GM23248 (cell line): Measurements from ENCODE around the gene SLC37A1. TPM values are rescaled to one million over a fixed set of nuclear protein-coding genes. Genes with fewer than 3 reads are reported as not detected.

Experiments used
- DNase-seq: peaks from one replicate; pipeline ENCODE4 v3.0.0-alpha.2; 2015
- H2AFZ ChIP-seq: fragments of 200-600 bp; sonication (generic); 2 replicates; pipeline ENCODE4 v1.6.1; 2016; ENCODE audit warnings: antibody characterized with exemption
- H3F3A ChIP-seq: fragments of 200-600 bp; sonication (generic); 2 replicates; pipeline ENCODE4 v1.6.1; 2016; ENCODE audit warnings: mild to moderate bottlenecking, antibody characterized with exemption, mixed run types; ENCODE audit not compliant: insufficient read depth
- H3K27ac ChIP-seq: fragments of 200-600 bp; sonication (generic); 2 replicates; pipeline ENCODE4 v1.5.1; 2016; ENCODE audit warnings: mild to moderate bottlenecking
- H3K27me3 ChIP-seq: fragments of 200-600 bp; sonication (generic); replicated peaks from 2 replicates; pipeline ENCODE4 v1.6.1; 2016; ENCODE audit warnings: mild to moderate bottlenecking; ENCODE audit not compliant: insufficient read depth
- H3K36me3 ChIP-seq: fragments of 200-600 bp; sonication (generic); 2 replicates; pipeline ENCODE4 v1.6.1; 2016; ENCODE audit warnings: low read depth, mild to moderate bottlenecking
- H3K4me1 ChIP-seq: fragments of 200-600 bp; sonication (generic); 2 replicates; pipeline ENCODE4 v1.6.1; 2016; ENCODE audit warnings: mild to moderate bottlenecking; ENCODE audit not compliant: insufficient read depth
- H3K4me2 ChIP-seq: fragments of 200-600 bp; sonication (generic); one replicate; pipeline ENCODE4 v1.6.1; 2016; ENCODE audit warnings: mild to moderate bottlenecking; ENCODE audit not compliant: unreplicated experiment
- H3K4me3 ChIP-seq: fragments of 200-600 bp; sonication (generic); 2 replicates; pipeline ENCODE4 v1.5.1; 2016; ENCODE audit warnings: mild to moderate bottlenecking
- H3K79me2 ChIP-seq: fragments of 200-600 bp; sonication (generic); 2 replicates; pipeline ENCODE4 v1.6.1; 2016; ENCODE audit warnings: mild to moderate bottlenecking; ENCODE audit not compliant: insufficient read depth
- H3K9ac ChIP-seq: fragments of 200-600 bp; sonication (generic); 2 replicates; pipeline ENCODE4 v1.6.1; 2016; ENCODE audit warnings: mild to moderate bottlenecking
- H3K9me2 ChIP-seq: fragments of 200-600 bp; sonication (generic); 2 replicates; pipeline ENCODE4 v1.6.1; 2016; ENCODE audit warnings: mixed run types, mild to moderate bottlenecking, moderate library complexity; ENCODE audit not compliant: insufficient read depth
- H3K9me3 ChIP-seq: fragments of 200-600 bp; sonication (generic); one replicate; pipeline ENCODE4 v1.6.1; 2017; ENCODE audit warnings: low read depth
- H4K20me1 ChIP-seq: fragments of 200-600 bp; sonication (generic); 2 replicates; pipeline ENCODE4 v1.6.0; 2016; ENCODE audit not compliant: insufficient read depth
- EZH2 ChIP-seq: fragments of 200-600 bp; sonication (generic); IDR thresholded peaks from 2 replicates; pipeline ENCODE4 v1.6.1; 2018; ENCODE audit warnings: antibody characterized with exemption, mild to moderate bottlenecking; ENCODE audit not compliant: insufficient read depth, poor library complexity, severe bottlenecking
- EZH2phosphoT487 ChIP-seq: fragments of 200-600 bp; sonication (generic); IDR thresholded peaks from 2 replicates; pipeline ENCODE4 v1.6.1; 2018; ENCODE audit warnings: antibody characterized with exemption, moderate library complexity, mild to moderate bottlenecking, low read depth; ENCODE audit not compliant: insufficient read depth
- WGBS, 2 experiments: methylation state at CpG; one replicate each; pipeline ENCODE4 v1.1.6; 2015 to 2017; ENCODE audit warnings: low lambda C conversion rate in 2 of 2, low coverage in 1 of 2; ENCODE audit errors: missing lambda C conversion rate in 2 of 2; 5-methylcytosine and 5-hydroxymethylcytosine counted together
- in situ Hi-C: fragments of 300-500 bp; cut with MboI; formaldehyde crosslinking; loops from 2 replicates; pipeline ENCODE4 v1.15.0; 2020
- polyA plus RNA-seq: library from polyadenylated mRNA; unstranded; fragments of >200 nt; fragmentation: Nextera tagmentation; extraction: Ambion mirVana; gene quantifications from 2 replicates; pipeline ENCODE4 v1.2.1, GENCODE V29; 2016
- total RNA-seq: library from RNA; depleted of rRNA; stranded (reverse); fragments of >200 nt; shearing (Covaris generic); gene quantifications from 2 replicates; pipeline ENCODE4 v1.2.3, GENCODE V29; 2014

SLC37A1 gene
- total and polyA plus RNA-seq, 2 experiments from 2014 or later: not detected

DNA sequence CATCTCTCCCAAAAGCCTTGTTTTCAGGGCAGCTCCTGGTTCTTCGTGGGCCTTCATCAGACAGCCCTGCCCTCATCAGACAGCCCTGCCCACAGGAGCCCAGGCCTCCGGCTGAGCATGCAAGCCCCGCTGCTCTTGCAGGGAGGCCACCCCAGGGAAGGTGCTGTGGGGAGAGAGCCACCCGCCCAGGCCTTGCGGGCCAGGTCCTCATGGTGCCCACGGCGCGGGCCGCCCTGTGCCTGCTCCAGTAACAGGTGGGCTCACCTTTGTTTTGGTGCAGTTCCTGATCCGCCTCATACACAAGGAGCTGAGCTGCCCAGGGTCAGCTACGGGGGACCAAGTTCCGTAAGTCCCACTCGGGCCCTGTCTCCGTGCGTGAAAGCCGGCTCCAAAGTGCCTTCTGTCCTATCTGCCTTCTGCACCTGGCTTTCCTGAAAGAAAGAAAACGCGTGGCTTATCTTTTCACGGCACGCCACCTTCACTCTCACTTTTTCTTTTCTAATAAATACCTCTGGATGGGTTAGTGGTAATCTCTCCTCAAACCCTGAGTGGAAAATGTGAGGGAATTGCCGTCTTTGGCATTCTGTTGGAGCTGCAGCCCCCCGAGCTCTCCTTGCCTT is 65.9 kb downstream of the SLC37A1 start:
- in situ Hi-C loops: loop anchor here (5.0 kb wide), 1 partner anchor 48 kb away; no protein-coding TSS in a partner anchor
- no peak overlapping the region for H3K4me2 ChIP-seq
- no peaks in the 10 kb centered on the region for H3K27me3 ChIP-seq
- no peaks in the 10 kb centered on the region for H3K9me3 ChIP-seq
- no peaks in the 10 kb centered on the region for H3K9me2 ChIP-seq
- WGBS, 2 experiments: 75 to 83% methylated on average over 18 to 21 of the region's 22 CpGs
- H3K4me1 ChIP-seq: no peaks in the 10 kb centered on the region
- DNase-seq: no peak
- no peak overlapping the region for H3K27ac ChIP-seq
- no peaks in the 10 kb centered on the region for H3K36me3 ChIP-seq
- TF ChIP-seq EZH2phosphoT487: no peak
- TF ChIP-seq EZH2: no peak
- H3K4me3 ChIP-seq: no peak overlapping the region
- H4K20me1 ChIP-seq: no peaks in the 10 kb centered on the region
- no peaks in the 10 kb centered on the region for H3F3A ChIP-seq
- no peak overlapping the region for H2AFZ ChIP-seq
- H3K9ac ChIP-seq: no peak overlapping the region
- H3K79me2 ChIP-seq: no peaks in the 10 kb centered on the region

DNA sequence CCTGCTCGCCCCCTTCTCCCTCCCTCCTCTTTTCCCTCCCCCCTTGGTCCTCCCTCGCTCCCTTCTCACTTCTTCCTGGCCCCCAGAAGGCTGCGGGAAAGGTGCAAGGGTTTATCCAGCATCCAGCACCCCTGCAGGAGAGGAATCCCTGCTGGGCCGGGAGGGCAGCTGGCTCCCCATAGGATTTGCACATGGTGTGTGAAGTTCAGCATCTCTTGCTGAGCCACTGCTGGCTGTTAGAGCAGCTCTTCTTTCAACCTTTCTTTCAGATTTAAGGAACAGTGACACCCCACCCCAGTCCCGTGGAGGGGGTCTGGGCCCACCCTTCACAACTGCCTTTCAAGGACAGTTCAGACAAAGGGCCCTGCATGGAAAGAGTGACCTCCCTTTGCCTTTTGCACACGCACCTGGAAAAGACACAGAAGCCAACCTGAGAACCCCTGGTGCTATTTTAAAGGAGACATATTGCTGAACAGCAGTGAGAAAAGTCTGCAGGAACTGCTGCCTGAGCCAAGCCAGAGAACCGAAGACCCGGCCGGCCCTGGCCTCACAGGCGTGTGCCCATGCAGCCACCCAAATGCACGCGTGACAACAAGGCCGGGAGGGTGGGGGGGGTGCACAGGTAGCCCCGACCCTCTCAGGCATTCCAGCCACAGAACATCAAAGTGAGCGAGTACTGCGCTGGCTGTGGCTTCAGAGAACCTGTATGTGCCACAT is 66.6 kb downstream of the SLC37A1 start:
- WGBS, 2 experiments: 44 to 46% methylated on average over 15 to 16 of the region's 16 CpGs
- Histone ChIP-seq H3K9me3 (no peaks in the 10 kb centered on the region), H3K27me3 (no peaks in the 10 kb centered on the region), H4K20me1 (no peaks in the 10 kb centered on the region), H3K27ac (no peak overlapping the region), H3F3A (no peaks in the 10 kb centered on the region), H3K4me1 (no peaks in the 10 kb centered on the region), H3K4me2 (no peak overlapping the region), H3K9ac (no peak overlapping the region), H2AFZ (no peak overlapping the region), H3K36me3 (no peaks in the 10 kb centered on the region), H3K4me3 (no peak overlapping the region), H3K9me2 (no peaks in the 10 kb centered on the region), H3K79me2 (no peaks in the 10 kb centered on the region)
- TF ChIP-seq EZH2 (no peak), EZH2phosphoT487 (no peak)
- no peak for DNase-seq
- in situ Hi-C loops: no loop called here

- H3K36me3 ChIP-seq: no peaks in the 10 kb centered on the region
- no peaks in the 10 kb centered on the region for H3K27me3 ChIP-seq
- H3K9me2 ChIP-seq: no peaks in the 10 kb centered on the region
- no peaks in the 10 kb centered on the region for H3K79me2 ChIP-seq
- WGBS, 2 experiments: 66 to 70% methylated on average over 14 to 16 of the region's 16 CpGs
- H2AFZ ChIP-seq: no peak overlapping the region
- DNase-seq: no peak
- no peak overlapping the region for H3K4me2 ChIP-seq
- no peak for TF ChIP-seq EZH2phosphoT487
- no peak for TF ChIP-seq EZH2
- no peak overlapping the region for H3K9ac ChIP-seq
- H3K27ac ChIP-seq: no peak overlapping the region
- no peaks in the 10 kb centered on the region for H3F3A ChIP-seq
- no peaks in the 10 kb centered on the region for H4K20me1 ChIP-seq
- H3K9me3 ChIP-seq: no peaks in the 10 kb centered on the region
- no peak overlapping the region for H3K4me3 ChIP-seq
- in situ Hi-C loops: no loop called here
- H3K4me1 ChIP-seq: no peaks in the 10 kb centered on the region
Measured at GRCh38 chr21:42580793-42581321, 67.2 kb downstream of the SLC37A1 start.

- no peaks in the 10 kb centered on the region for H3K79me2 ChIP-seq
- H3K9me3 ChIP-seq: no peaks in the 10 kb centered on the region
- H3F3A ChIP-seq: no peaks in the 10 kb centered on the region
- no peaks in the 10 kb centered on the region for H3K9me2 ChIP-seq
- no peaks in the 10 kb centered on the region for H3K4me1 ChIP-seq
- H3K4me2 ChIP-seq: no peak overlapping the region
- H3K4me3 ChIP-seq: no peak overlapping the region
- in situ Hi-C loops: no loop called here
- 48 to 51% methylated on average over 13 of the region's 13 CpGs for WGBS, 2 experiments
- H3K36me3 ChIP-seq: no peaks in the 10 kb centered on the region
- no peak overlapping the region for H2AFZ ChIP-seq
- no peak for DNase-seq
- H3K9ac ChIP-seq: no peak overlapping the region
- no peak overlapping the region for H3K27ac ChIP-seq
- no peaks in the 10 kb centered on the region for H4K20me1 ChIP-seq
- no peaks in the 10 kb centered on the region for H3K27me3 ChIP-seq
- TF ChIP-seq EZH2phosphoT487 (no peak), EZH2 (no peak)
Measured at GRCh38 chr21:42581336-42581992, 67.8 kb downstream of the SLC37A1 start.
